DMS153 treated with DMSO at 0.1 percent for 48 hours (cell line): ENCODE data around the gene SNAP47.
A peak's percentile ranks its signal among the peaks of the same experiment; 100 is the strongest.

Experiments
- DNase-seq: peaks from one replicate; lab custom pipeline; 2025; ENCODE audit not compliant: unreplicated experiment; lab: John Stamatoyannopoulos, UW

Gene SNAP47

DNA sequence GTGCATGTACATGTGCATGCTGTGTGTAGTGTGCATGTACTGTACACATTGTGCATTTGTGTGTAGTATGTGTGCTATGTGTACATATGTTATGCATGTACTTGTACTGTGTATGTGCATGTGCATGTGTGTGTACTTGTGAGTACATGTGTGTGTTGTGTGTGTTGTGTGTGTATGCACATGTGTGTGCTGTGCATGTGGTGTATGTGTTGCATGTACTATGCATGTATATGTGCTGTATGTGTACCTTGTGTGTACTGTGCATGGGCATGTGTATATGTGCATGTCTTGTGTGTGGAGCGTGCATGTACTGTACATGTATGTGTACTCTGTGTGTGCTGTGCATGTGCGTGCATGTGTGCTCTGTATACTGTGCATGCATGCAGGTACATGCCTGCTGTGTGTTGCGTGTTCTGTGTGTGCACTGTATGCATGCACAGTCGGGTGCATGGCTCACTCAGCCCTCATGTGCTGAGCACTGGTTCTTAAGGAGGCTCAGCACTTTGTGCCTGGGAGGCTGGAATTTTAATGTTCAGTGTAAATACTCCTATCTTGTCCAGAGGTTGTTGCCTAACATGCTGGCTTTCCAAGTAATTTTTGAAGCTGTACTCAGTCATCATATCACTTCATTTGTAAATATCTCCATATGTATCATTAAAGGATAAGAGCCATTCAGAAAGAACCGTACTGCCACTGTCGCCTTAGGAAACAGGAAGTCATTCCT lies 32.3 kb downstream of the SNAP47 start:
- DNase-seq: no peak

GRCh38 chr1:227768125-227768439 lies 32.8 kb downstream of the SNAP47 start:
- peak; percentile 48 for DNase-seq

DNA sequence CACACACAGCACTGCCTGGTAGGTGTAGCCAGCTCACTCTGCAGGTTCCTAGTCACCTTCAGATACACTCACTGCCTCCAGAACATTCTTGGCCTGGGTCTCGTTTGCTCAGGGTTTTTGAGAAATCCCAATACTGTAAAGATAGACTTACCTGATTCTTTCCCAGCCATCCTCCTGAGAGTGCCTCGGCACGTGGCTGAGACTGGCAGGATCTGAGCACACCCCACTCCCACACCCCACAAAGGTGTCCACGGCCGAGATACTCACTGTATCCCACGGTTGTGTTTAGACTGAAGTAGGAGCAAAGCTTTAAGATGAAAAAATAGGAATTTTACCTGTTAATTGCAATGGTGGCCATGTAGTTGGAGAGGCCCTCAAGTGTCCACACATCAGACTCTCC lies 33.4 kb downstream of the SNAP47 start:
- DNase-seq: no peak

- DNase-seq: no peak
Measured at GRCh38 chr1:227769047-227769935, 34.1 kb downstream of the SNAP47 start.

GRCh38 chr1:227769936-227770494 lies 34.8 kb downstream of the SNAP47 start:
- DNase-seq: no peak

DNA sequence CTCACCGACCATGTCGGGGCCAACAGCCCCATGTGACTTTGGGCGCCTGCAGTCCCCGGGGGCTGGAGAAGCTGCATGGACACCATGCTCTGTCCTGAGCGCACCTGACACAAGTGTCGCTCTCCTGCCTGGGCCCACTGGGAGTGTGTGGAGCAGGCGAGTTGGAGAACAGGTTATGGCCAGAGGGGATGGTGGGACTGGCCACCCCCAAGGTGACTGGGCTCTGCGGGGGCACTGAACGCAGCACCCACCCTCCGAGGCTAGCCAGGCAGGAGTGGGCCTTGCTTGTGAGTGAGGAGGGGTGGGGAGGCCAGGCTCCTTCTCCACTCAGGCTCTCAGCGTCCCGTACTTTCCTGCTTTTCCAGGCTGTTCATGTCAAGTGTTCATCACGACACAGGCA lies 35.6 kb downstream of the SNAP47 start:
- DNase-seq: no peak

GRCh38 chr1:227771326-227771725 lies 36.1 kb downstream of the SNAP47 start:
- no peak for DNase-seq

GRCh38 chr1:227771771-227772170 lies 36.5 kb downstream of the SNAP47 start:
- no peak for DNase-seq

DNA sequence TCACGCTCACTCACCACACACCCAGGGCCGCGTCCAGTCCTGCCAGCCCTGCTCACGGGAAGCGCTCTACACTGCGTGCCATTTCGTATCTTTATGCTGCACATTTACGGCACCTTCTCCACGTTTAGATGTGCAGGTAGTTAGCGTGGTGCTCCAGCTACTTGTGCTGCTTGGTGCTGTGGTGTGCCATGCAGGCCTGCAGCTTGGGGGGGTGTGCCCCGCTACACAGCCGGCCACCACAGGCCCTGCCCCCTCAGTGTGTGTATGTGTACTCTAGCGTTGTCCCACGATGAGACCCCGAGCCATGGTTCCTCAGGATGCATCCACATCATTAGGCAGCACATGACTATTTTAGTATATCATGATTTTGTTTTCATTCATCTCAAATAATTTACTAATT lies 38.3 kb downstream of the SNAP47 start:
- no peak for DNase-seq

- DNase-seq: peak; percentile 48
Measured at GRCh38 chr1:227774051-227774731, 39.0 kb downstream of the SNAP47 start.

GRCh38 chr1:227774821-227775661 lies 39.8 kb downstream of the SNAP47 start:
- no peak for DNase-seq

GRCh38 chr1:227775841-227776240 lies 40.6 kb downstream of the SNAP47 start:
- no peak for DNase-seq

GRCh38 chr1:227776331-227776771 lies 41.1 kb downstream of the SNAP47 start:
- no peak for DNase-seq

DNA sequence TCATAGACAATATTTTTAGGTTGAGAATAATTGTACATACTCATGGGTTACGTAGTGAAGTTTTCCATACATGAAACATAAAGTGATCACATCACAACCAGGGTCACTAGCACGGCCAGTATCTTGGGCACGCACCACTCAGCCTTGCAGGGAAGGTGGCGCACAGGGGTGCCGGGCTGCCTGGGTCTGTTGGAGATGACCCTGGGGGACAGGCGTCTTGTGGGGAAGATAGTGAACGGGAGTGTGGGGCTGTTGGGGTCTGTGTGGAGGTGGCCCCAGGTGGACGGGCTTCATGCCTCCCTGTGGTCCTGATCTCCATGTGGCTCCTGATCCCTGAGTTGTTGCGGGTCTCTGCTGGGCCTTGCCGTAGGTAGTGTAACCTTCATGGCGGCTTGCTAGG lies 41.9 kb downstream of the SNAP47 start:
- DNase-seq: no peak

- DNase-seq: no peak
Measured at GRCh38 chr1:227777646-227778045, 42.4 kb downstream of the SNAP47 start.

GRCh38 chr1:227778401-227778947 lies 43.2 kb downstream of the SNAP47 start:
- DNase-seq: no peak

GRCh38 chr1:227779021-227779441 lies 43.8 kb downstream of the SNAP47 start:
- DNase-seq: no peak

DNA sequence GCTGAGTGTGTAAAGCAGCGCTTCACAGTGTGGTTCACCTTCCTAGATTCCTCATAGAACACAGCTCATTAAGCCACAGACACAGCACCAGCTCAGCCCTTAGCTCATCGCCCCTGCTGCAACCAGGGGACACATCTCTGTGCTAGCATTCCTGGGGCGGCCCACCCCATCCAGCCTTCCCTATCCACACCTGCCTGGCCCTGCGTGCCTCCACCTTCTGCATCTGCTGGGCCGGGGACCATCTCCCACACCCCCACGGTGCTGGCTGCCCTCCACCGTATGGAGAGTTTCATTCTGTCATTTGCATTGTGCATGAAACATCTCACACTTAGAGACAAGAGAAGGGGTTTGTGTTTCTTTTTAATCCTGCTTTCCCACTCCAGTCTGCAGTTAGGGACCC lies 44.5 kb downstream of the SNAP47 start:
- DNase-seq: no peak

DNA sequence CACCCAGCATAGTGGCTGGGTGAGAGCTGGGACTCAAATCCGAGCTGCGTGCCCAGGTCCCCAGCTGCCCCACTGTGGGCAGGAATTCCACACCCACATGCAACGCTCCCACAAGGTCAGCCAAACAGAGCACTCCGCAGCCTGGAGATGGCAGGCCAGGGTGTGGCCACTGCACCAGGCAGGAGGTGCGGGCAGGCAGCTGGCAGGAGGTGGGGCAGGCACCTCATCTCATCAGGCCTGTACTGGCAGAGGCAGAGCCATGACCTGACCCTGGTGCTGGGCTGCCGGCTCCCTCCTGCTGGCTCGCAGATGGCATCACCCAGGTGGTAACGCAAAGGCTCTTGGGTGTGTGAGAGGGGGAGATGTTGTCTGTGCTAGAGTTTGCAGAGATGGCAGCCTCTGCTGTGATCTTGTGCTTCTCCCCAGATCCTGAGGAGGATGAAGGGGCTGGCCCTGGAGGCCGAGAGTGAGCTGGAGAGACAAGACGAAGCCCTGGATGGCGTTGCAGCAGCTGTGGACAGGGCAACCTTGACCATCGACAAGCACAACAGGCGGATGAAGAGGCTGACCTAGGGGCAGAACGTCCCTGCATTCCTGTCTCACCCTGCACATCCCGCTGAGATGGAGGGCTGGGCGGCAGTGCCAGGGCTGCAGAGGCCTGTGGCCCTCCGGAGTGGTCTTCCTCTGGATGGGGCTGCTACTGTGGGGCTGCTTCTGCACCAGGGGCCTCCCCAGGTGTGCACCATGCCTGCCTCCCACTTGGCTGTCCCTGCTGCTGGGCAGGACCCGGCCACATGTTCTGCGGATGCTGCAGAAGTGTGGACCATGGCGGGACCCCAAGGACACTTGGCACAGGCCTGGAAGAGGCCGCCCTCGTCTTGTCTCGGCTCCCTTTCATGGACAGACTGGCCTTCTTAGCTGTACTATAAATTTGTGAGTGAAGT lies 45.1 kb downstream of the SNAP47 start:
- DNase-seq: no peak
